GM12891 (cell line): ENCODE data around the gene PAN3.
A peak's percentile ranks its signal among the peaks of the same experiment; 100 is the strongest.
"Not testable (repeated sequence)": the region's sequence is repeated elsewhere in the genome, so short reads cannot be mapped to it uniquely, and the experiment has no call there.

ENCODE experiments used
- DNase-seq: peaks from one replicate; pipeline ENCODE4 v3.0.0; 2011; ENCODE audit warnings: low spot score; ENCODE audit not compliant: insufficient read length
- FAIRE-seq: peaks from 2 replicates; lab custom pipeline; 2011; peaks lifted over from hg19 to GRCh38; lab: Jason Lieb, UNC
- PAX5 ChIP-seq: IDR thresholded peaks from 2 replicates; pipeline ENCODE4 v1.6.1; 2011; ENCODE audit warnings: low read length, moderate library complexity, mild to moderate bottlenecking; ENCODE audit not compliant: insufficient read depth, severe bottlenecking
- POLR2A ChIP-seq: IDR thresholded peaks from 2 replicates; pipeline ENCODE4 v1.6.1; 2011; ENCODE audit warnings: low read depth, low read length, control low read depth
- POLR2AphosphoS5 ChIP-seq: IDR thresholded peaks from 2 replicates; pipeline ENCODE4 v1.6.1; 2011; ENCODE audit warnings: low read depth, low read length, control low read depth
- POU2F2 ChIP-seq: IDR thresholded peaks from 2 replicates; pipeline ENCODE4 v1.6.1; 2011; ENCODE audit warnings: low read depth, mild to moderate bottlenecking, control low read depth, low read length, moderate library complexity
- SPI1 ChIP-seq: IDR thresholded peaks from 2 replicates; pipeline ENCODE4 v1.6.1; 2011; ENCODE audit warnings: low read depth, low read length, control low read depth
- TAF1 ChIP-seq: IDR thresholded peaks from 2 replicates; pipeline ENCODE4 v1.6.1; 2011; ENCODE audit warnings: low read depth, low read length, control low read depth

The PAN3 gene

DNA sequence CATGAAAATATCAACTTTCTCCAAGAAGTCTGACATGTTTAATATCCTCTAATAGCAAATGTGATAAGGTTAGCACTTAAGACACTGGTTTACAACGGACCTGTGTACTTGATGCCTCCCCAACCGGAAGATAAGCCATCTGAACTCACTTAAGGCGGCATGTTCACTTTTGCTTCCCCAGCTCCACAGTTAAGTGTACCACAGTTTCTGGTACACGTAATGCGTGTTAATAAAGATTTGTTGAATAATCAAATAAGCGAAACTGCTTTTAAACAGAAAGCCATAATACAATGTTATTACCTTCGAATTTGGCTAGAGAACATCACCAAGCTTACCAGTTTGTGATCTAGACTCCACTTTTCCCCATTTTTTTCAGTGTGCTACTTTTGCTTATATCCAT is 1.4 kb upstream of the PAN3 start:
- TF ChIP-seq POLR2A (peak; percentile 56), SPI1 (no peak)
- FAIRE-seq (peak; percentile 89), DNase-seq (no peak)

DNA sequence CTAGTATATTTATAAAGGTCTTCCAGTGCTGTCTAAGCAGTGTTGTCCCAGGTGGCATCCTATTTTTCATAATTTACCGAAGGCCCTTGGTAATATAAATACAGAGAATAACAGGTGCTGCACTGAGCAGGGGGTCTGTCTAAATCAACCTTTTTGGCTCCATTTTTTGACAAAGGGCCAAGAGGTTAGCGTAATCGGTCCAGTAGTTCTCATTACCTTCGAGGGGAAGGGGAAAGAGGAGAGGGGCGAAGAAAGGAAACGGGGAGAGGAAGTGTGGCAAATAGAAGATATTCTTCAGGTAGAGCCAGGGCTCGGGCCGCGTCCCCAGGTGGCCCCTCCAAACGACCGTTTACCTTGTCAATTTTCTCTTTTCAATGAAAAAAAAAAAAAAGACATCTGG is 749 bp upstream of the PAN3 start:
- peak; percentile 76 for FAIRE-seq
- no peak for DNase-seq
- TF ChIP-seq TAF1, result no peak; the same call in 1 of the 2 replicates
- TF ChIP-seq SPI1, result peak; percentile 40; the same call in 1 of the 2 replicates

DNA sequence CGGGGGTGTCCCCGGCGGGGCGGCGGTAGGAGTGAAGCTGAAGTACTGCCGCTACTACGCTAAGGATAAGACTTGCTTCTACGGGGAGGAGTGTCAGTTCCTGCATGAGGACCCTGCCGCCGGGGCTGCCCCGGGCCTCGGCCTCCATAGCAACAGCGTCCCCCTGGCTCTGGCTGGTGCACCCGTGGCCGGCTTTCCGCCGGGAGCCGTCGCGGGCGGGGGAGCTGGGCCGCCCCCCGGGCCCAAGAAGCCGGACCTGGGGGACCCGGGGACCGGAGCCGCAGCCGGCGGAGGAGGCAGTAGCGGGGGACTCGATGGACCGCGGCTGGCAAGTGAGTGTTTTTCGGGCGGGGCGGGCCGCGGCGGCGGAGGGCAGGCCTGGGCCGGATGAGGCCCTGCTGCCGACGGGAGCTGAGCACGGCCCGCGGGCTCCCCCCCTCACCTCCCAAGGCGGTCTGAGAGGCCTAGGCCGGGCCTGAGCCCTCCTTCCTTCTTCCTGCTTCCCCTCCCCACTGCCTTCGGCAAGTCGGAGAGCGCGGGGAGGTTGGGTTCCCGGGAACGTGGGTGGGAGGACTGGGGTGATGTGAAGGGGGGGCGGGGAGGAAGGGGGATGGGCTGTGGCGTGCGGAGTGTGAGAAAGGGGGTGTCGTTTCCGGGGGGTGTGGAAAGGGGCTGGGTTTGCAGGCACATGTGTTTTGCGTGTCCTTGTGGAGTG is 568 bp downstream of the PAN3 start:
- FAIRE-seq (peak; percentile 94), DNase-seq (peak; percentile 58)
- TF ChIP-seq POU2F2 (peak; percentile 47; the same call in 1 of the 2 replicates), POLR2A (peak; percentile 66; the same call in 1 of the 2 replicates), TAF1 (0 out of 2 replicates have a peak, but pooled peaks have one; percentile 32), SPI1 (no peak), POLR2AphosphoS5 (peak; percentile 82)

DNA sequence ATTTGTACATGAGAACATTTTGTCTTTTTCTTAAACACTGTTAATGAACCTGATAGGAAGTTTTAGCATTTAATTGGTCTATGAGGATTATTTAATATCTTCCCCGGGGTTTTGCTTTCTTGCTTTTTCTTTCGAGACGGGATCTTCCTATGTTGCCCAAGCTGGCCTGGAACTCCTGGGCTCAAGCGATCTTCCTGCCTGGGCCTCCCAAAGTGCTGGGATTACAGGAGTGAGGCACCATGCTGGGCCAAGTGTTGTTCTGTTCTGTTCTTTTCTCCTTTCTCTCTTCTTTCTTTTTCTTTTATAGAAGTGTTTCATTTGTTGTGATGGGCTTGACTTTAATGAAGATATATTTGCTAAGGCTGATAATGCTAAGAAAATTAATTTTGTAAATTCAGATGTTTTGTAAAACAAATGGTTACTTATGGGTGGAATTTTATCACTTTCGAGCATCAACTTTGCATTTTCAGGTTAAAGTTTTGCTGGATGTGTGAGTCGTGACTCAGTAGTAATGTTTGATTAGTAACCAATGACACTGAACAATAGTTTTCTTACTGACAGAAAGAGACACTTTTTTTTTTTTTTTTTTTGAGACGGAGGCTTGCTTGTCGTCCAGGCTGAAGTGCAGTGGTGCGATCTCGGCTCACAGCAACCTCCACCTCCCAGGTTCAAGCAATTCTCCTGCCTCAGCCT is 2.2 kb downstream of the PAN3 start:
- TF ChIP-seq SPI1 (no peak), POU2F2 (no peak), PAX5 (no peak), POLR2A (no peak), POLR2AphosphoS5 (no peak), TAF1 (no peak)
- DNase-seq (no peak), FAIRE-seq (no peak)

DNA sequence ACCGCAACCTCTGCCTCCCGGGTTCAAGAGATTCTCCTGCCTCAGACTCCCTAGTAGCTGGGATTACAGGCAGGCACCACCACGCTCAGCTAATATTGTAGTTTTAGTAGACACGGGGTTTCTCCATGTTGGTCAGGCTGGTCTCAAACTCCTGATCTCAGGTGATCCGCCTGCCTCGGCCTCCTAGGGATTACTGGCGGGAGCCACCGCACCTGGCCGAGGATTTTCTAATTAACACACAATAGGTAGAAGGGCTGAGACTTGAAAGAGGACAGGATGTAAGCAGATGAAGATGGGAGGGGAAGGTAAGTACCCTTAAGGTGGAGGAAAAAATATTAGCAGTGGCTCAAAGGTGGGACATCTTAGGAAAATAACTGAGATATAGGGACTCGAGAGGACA is 3.2 kb downstream of the PAN3 start:
- DNase-seq, FAIRE-seq: not testable (repeated sequence)

DNA sequence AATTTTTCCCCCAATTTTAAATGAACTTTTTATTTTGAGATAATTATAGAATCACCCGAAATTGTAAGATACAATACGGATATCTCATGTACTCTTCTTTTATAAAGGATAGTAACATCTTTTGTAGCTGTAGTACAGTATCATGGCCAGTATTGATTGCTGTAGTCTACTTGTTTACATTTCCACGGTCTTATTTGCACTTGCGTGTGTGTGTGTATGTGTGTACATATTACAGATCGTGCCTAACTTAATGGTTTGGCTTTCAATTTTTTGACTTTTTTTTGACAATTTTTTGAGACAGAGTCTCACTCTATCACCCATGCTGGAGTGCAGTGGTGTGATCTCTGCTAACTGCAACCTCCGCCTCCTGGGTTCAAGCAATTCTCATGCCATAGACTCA is 6.7 kb downstream of the PAN3 start:
- DNase-seq (no peak), FAIRE-seq (no peak)
- TF ChIP-seq PAX5 (no peak), TAF1 (no peak), POU2F2 (no peak), POLR2AphosphoS5 (no peak), POLR2A (no peak), SPI1 (no peak)

DNA sequence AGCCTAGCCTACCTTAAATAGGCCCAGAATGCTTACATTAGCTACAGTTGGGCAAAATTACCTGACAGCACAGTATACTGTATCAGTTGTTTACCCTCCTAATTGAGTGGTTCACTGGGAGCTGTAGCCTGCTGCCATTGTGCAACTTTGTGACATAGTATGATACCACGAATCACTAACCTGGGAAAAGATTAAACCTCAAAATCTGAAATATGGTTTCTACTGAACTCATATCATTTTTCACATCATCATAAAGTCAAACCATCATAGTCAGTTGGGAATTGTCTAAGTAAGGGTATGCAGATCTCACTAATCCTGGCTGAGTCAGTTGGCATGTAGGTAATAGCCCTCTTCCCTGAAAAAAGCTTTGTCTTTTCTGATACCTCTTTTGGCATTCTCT is 9.2 kb downstream of the PAN3 start:
- TF ChIP-seq TAF1 (no peak), POLR2AphosphoS5 (no peak), PAX5 (no peak), POLR2A (no peak), SPI1 (no peak), POU2F2 (no peak)
- no peak for DNase-seq
- peak; percentile 45 for FAIRE-seq

DNA sequence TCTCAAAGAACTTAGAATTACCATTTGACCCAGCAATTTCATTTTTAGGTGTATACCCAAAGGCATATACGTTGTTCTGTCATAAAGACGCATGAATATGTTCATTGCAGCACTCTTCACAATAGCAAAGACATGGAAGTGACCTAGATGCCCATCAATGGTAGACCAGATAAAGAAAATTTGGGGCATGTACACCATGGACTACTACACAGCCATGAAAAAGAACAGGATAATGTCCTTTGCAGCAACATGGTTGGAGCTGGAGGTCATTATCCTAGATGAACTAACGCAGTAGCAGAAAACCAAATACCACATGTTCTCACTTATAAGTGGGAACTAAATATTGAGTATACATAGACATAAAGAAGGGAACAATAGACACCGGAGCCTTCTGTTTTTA is 20.7 kb downstream of the PAN3 start:
- DNase-seq (no peak), FAIRE-seq (no peak)
- TF ChIP-seq POLR2AphosphoS5 (no peak), POLR2A (no peak), TAF1 (no peak), PAX5 (no peak), SPI1 (no peak), POU2F2 (no peak)

DNA sequence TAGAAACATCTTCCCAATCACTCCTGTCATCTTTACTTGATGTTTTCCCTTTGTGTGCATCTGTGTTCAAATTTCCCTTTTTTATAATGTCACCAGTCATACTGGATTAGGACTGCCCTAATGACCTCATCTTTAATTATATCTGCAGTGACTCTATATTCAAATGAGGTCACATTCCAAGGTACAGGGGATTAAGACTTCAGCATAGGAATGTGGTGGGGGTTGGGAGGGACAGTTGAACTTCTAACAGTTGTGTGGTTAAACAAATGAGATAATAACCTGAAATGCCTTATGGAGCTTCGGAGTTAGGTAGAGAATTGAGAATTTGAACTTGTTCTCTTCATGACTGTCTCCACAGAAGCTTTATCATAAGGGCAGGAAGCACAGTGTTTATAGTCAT is 23.0 kb downstream of the PAN3 start:
- TF ChIP-seq POLR2AphosphoS5, result no peak
- TF ChIP-seq PAX5, result no peak
- TF ChIP-seq POLR2A, result no peak
- TF ChIP-seq SPI1, result no peak
- no peak for TF ChIP-seq POU2F2
- no peak for TF ChIP-seq TAF1
- DNase-seq, result no peak
- FAIRE-seq, result no peak

DNA sequence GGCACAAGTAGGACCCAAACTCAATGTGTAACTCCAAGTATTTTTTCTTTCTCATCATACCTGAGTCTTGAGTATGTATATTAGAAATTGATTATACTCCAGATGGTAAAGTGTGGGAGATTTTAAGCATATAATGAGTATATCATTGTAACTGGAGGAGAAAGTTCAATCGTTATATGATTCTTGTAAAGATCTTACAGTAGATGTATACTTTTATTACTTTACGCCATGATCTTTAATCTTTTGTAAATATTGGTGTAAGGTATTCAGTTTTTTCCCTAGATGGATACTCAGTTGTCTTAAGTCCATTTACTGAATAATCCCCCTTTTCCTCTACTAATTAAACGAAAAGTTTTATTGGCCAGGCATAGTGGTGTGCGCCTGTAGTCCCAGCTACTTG is 25.2 kb downstream of the PAN3 start:
- no peak for DNase-seq
- TF ChIP-seq SPI1 (no peak), POLR2AphosphoS5 (no peak), PAX5 (no peak), TAF1 (no peak), POLR2A (no peak), POU2F2 (no peak)
- FAIRE-seq, result no peak
